Measurements from ENCODE around the gene TMBIM1.

The TMBIM1 gene

DNA sequence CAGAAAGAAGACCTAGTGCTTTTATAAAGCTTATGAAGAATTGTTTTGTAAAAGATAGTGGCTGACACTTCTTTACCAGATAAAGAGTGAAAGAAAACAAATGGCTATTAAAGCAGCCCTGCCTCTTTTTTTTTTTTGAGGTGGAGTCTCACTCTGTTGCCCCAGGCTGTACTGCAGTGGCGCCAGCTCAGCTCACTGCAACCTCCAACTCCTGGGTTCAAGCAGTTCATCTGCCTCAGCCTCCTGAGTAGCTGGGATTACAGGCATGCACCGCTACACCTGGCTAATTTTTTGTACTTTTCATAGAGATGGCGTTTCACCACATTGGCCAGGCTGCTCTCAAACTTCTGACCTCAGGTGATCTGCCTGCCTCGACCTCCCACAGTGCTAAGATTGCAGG lies 62.5 kb downstream of the TMBIM1 start:
- H3K14ac ChIP-seq (ENCODE audit: low read length), result no peak overlapping the region
- no peak for DNase-seq (ENCODE audit: low spot score)
- no peak overlapping the region for H3K9ac ChIP-seq (ENCODE audit: low read depth, low read length, poor library complexity)
- H3K36me3 ChIP-seq (replicated peaks in 1 of 2; ENCODE audit: control insufficient read depth in 2 of 2, insufficient read depth in 2 of 2, low read length in 2 of 2), result peaks cover 20 to 94% of the 10 kb centered on the region in 2 donors
- H2BK15ac ChIP-seq (ENCODE audit: low read length), result no peak overlapping the region
- no peak overlapping the region for H2BK5ac ChIP-seq (ENCODE audit: low read length)
- no peak overlapping the region for H3K4me2 ChIP-seq (ENCODE audit: insufficient read depth, low read length, poor library complexity, severe bottlenecking)
- no peak overlapping the region for H4K91ac ChIP-seq (ENCODE audit: low read depth, low read length, poor library complexity)
- H3K18ac ChIP-seq (ENCODE audit: low read length), result no peak overlapping the region
- H3K9me3 ChIP-seq (replicated peaks in 1 of 2; ENCODE audit: control insufficient read depth in 2 of 2, insufficient read depth in 1 of 2, low read depth in 1 of 2, low read length in 2 of 2), result peaks cover 0 to 9% of the 10 kb centered on the region in 2 donors
- H3K4ac ChIP-seq (ENCODE audit: low read length), result no peak overlapping the region
- no peak overlapping the region for H3K4me3 ChIP-seq (ENCODE audit: low read length in 2 of 2)
- no peak overlapping the region for H2BK120ac ChIP-seq (ENCODE audit: low read depth, low read length)
- no peaks in the 10 kb centered on the region for H3K27me3 ChIP-seq (ENCODE audit: control insufficient read depth in 3 of 3, insufficient read depth in 3 of 3, low read depth in 1 of 3, low read length in 3 of 3)
- H2BK12ac ChIP-seq (ENCODE audit: low read length), result no peak overlapping the region
- no peak overlapping the region for H2AFZ ChIP-seq (ENCODE audit: low read length)
- no peak overlapping the region for H3K23ac ChIP-seq (ENCODE audit: low read depth, low read length, poor library complexity)
- H3K27ac ChIP-seq (replicated peaks; ENCODE audit: low read length), result no peak overlapping the region
- H3K79me1 ChIP-seq (ENCODE audit: low read depth, low read length), result peaks cover 4% of the 10 kb centered on the region
- H4K8ac ChIP-seq (ENCODE audit: low read depth, low read length), result no peak overlapping the region
- WGBS, 2 donors (ENCODE audit: extremely low coverage in 2 of 2, insufficient read length in 2 of 2, insufficient replicate concordance in 1 of 2), result no CpG with 5 or more reads among the region's 4 CpGs
- H3K4me1 ChIP-seq (ENCODE audit: control insufficient read depth in 2 of 2, insufficient read depth in 1 of 2, low read depth in 1 of 2, low read length in 2 of 2), result no peaks in the 10 kb centered on the region
- H2AK5ac ChIP-seq (ENCODE audit: low read depth, low read length), result no peak overlapping the region

DNA sequence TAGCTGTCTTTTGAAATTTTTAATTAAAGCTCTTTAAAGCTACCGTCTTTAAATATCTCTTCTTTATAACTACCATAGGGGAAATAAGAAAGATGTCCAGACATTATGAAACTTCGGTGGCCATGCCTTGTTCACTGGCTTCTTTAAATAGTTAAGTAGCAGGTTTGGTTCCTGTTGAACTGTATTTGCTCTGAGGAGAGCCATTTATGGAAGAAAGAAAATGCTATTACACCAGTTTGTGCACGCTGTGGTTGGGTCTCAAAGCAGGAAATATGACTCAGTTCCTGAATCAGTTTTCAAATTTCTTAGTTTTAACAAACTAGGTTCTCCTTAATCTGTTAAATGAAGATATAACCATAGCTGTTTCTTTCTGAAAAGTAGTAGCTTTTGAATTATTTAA lies 63.1 kb downstream of the TMBIM1 start:
- no peak for DNase-seq (ENCODE audit: low spot score)
- H3K4me1 ChIP-seq (ENCODE audit: control insufficient read depth in 2 of 2, insufficient read depth in 1 of 2, low read depth in 1 of 2, low read length in 2 of 2), result no peaks in the 10 kb centered on the region
- H2BK120ac ChIP-seq (ENCODE audit: low read depth, low read length), result no peak overlapping the region
- H2BK12ac ChIP-seq (ENCODE audit: low read length), result no peak overlapping the region
- no peak overlapping the region for H3K9ac ChIP-seq (ENCODE audit: low read depth, low read length, poor library complexity)
- peaks cover 20 to 94% of the 10 kb centered on the region in 2 donors for H3K36me3 ChIP-seq (replicated peaks in 1 of 2; ENCODE audit: control insufficient read depth in 2 of 2, insufficient read depth in 2 of 2, low read length in 2 of 2)
- no CpG with 5 or more reads among the region's 3 CpGs for WGBS, 2 donors (ENCODE audit: extremely low coverage in 2 of 2, insufficient read length in 2 of 2, insufficient replicate concordance in 1 of 2)
- no peak overlapping the region for H3K14ac ChIP-seq (ENCODE audit: low read length)
- no peak overlapping the region for H2BK5ac ChIP-seq (ENCODE audit: low read length)
- no peak overlapping the region for H4K91ac ChIP-seq (ENCODE audit: low read depth, low read length, poor library complexity)
- peaks cover 0 to 9% of the 10 kb centered on the region in 2 donors for H3K9me3 ChIP-seq (replicated peaks in 1 of 2; ENCODE audit: control insufficient read depth in 2 of 2, insufficient read depth in 1 of 2, low read depth in 1 of 2, low read length in 2 of 2)
- no peak overlapping the region for H3K4me2 ChIP-seq (ENCODE audit: insufficient read depth, low read length, poor library complexity, severe bottlenecking)
- no peak overlapping the region for H3K27ac ChIP-seq (replicated peaks; ENCODE audit: low read length)
- no peak overlapping the region for H3K23ac ChIP-seq (ENCODE audit: low read depth, low read length, poor library complexity)
- no peak overlapping the region for H3K4ac ChIP-seq (ENCODE audit: low read length)
- H3K18ac ChIP-seq (ENCODE audit: low read length), result no peak overlapping the region
- H2AFZ ChIP-seq (ENCODE audit: low read length), result no peak overlapping the region
- H3K4me3 ChIP-seq (ENCODE audit: low read length in 2 of 2), result no peak overlapping the region
- no peak overlapping the region for H2AK5ac ChIP-seq (ENCODE audit: low read depth, low read length)
- peaks cover 4% of the 10 kb centered on the region for H3K79me1 ChIP-seq (ENCODE audit: low read depth, low read length)
- no peak overlapping the region for H4K8ac ChIP-seq (ENCODE audit: low read depth, low read length)
- H2BK15ac ChIP-seq (ENCODE audit: low read length), result no peak overlapping the region
- H3K27me3 ChIP-seq (ENCODE audit: control insufficient read depth in 3 of 3, insufficient read depth in 3 of 3, low read depth in 1 of 3, low read length in 3 of 3), result no peaks in the 10 kb centered on the region

DNA sequence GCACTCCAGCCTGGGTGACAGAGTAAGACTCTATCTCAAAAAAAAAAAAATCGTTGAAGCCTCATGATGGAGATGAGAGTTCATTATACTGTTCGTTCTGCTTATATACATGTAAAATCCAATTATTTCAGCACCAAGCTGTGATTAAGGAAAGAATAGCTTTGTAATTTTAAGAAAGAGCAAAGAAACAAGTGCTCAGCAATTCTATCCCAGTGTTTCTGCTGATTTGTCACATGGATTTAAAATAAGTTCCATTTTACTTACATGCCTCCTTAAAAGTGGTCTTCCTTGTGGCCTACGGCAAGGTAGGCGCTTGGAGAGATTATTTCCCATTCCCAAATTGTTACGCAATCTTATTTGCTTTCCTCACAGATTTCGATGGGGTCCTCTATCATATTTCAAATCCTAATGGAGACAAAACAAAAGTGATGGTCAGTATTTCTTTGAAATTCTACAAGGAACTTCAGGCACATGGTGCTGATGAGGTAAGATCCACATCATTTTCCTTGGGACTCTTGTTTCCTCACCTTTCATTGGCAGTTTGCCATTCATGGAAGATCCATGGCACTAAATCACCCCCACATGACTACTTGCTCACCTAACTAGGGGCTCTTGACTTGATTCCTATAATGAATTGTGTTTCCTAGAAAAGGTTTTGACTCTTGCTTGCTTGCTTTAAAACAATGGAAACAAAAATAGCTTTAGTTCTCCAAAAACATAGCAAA lies 63.8 kb downstream of the TMBIM1 start:
- no peak overlapping the region for H2AK5ac ChIP-seq (ENCODE audit: low read depth, low read length)
- H3K23ac ChIP-seq (ENCODE audit: low read depth, low read length, poor library complexity), result no peak overlapping the region
- H3K9ac ChIP-seq (ENCODE audit: low read depth, low read length, poor library complexity), result no peak overlapping the region
- H3K4ac ChIP-seq (ENCODE audit: low read length), result no peak overlapping the region
- H2BK15ac ChIP-seq (ENCODE audit: low read length), result no peak overlapping the region
- no peak overlapping the region for H2AFZ ChIP-seq (ENCODE audit: low read length)
- no peaks in the 10 kb centered on the region for H3K4me1 ChIP-seq (ENCODE audit: control insufficient read depth in 2 of 2, insufficient read depth in 1 of 2, low read depth in 1 of 2, low read length in 2 of 2)
- H2BK120ac ChIP-seq (ENCODE audit: low read depth, low read length), result no peak overlapping the region
- no peak overlapping the region for H3K27ac ChIP-seq (replicated peaks; ENCODE audit: low read length)
- H3K9me3 ChIP-seq (replicated peaks in 1 of 2; ENCODE audit: control insufficient read depth in 2 of 2, insufficient read depth in 1 of 2, low read depth in 1 of 2, low read length in 2 of 2), result peaks cover 0 to 9% of the 10 kb centered on the region in 2 donors
- peaks cover 20 to 94% of the 10 kb centered on the region in 2 donors for H3K36me3 ChIP-seq (replicated peaks in 1 of 2; ENCODE audit: control insufficient read depth in 2 of 2, insufficient read depth in 2 of 2, low read length in 2 of 2)
- H3K79me1 ChIP-seq (ENCODE audit: low read depth, low read length), result peaks cover 4% of the 10 kb centered on the region
- no peak overlapping the region for H4K91ac ChIP-seq (ENCODE audit: low read depth, low read length, poor library complexity)
- H3K4me3 ChIP-seq (ENCODE audit: low read length in 2 of 2), result no peak overlapping the region
- H2BK12ac ChIP-seq (ENCODE audit: low read length), result no peak overlapping the region
- no peak for DNase-seq (ENCODE audit: low spot score)
- no peak overlapping the region for H3K18ac ChIP-seq (ENCODE audit: low read length)
- no peaks in the 10 kb centered on the region for H3K27me3 ChIP-seq (ENCODE audit: control insufficient read depth in 3 of 3, insufficient read depth in 3 of 3, low read depth in 1 of 3, low read length in 3 of 3)
- no peak overlapping the region for H2BK5ac ChIP-seq (ENCODE audit: low read length)
- H3K14ac ChIP-seq (ENCODE audit: low read length), result no peak overlapping the region
- H3K4me2 ChIP-seq (ENCODE audit: insufficient read depth, low read length, poor library complexity, severe bottlenecking), result no peak overlapping the region
- H4K8ac ChIP-seq (ENCODE audit: low read depth, low read length), result no peak overlapping the region
- no CpG with 5 or more reads among the region's 6 CpGs for WGBS, 2 donors (ENCODE audit: extremely low coverage in 2 of 2, insufficient read length in 2 of 2, insufficient replicate concordance in 1 of 2)

DNA sequence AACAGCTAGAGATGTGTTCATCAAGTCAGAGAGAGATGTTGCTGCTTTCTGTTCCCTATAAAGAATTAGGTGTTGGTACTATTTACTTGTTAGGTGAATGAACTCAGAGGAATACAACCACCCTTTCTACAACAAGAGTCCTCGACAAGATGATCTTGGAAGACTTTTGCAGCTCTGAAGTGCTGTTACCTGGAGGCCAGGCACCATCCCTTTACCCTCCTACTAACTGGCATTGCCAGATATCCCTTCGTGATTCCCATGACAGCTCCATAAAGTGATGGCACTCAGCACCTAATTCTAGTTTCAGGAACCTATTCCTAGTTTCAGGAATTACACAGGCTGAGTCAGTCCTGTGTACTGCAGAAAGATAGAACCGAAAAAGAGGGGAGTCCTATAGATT lies 65.4 kb downstream of the TMBIM1 start:
- no CpG with 5 or more reads among the region's 3 CpGs for WGBS, 2 donors (ENCODE audit: extremely low coverage in 2 of 2, insufficient read length in 2 of 2, insufficient replicate concordance in 1 of 2)
- H2AK5ac ChIP-seq (ENCODE audit: low read depth, low read length), result no peak overlapping the region
- H3K4me3 ChIP-seq (ENCODE audit: low read length in 2 of 2), result no peak overlapping the region
- H3K27ac ChIP-seq (replicated peaks; ENCODE audit: low read length), result no peak overlapping the region
- no peaks in the 10 kb centered on the region for H3K4me1 ChIP-seq (ENCODE audit: control insufficient read depth in 2 of 2, insufficient read depth in 1 of 2, low read depth in 1 of 2, low read length in 2 of 2)
- no peak overlapping the region for H3K23ac ChIP-seq (ENCODE audit: low read depth, low read length, poor library complexity)
- H2BK5ac ChIP-seq (ENCODE audit: low read length), result no peak overlapping the region
- H3K18ac ChIP-seq (ENCODE audit: low read length), result no peak overlapping the region
- H2BK15ac ChIP-seq (ENCODE audit: low read length), result no peak overlapping the region
- no peak overlapping the region for H3K14ac ChIP-seq (ENCODE audit: low read length)
- no peak overlapping the region for H2BK12ac ChIP-seq (ENCODE audit: low read length)
- peaks cover 0 to 2% (median 0%) of the 10 kb centered on the region in 3 experiments for H3K27me3 ChIP-seq (ENCODE audit: control insufficient read depth in 3 of 3, insufficient read depth in 3 of 3, low read depth in 1 of 3, low read length in 3 of 3)
- no peak overlapping the region for H2BK120ac ChIP-seq (ENCODE audit: low read depth, low read length)
- H3K4ac ChIP-seq (ENCODE audit: low read length), result no peak overlapping the region
- H3K79me1 ChIP-seq (ENCODE audit: low read depth, low read length), result peaks cover 2% of the 10 kb centered on the region
- H4K91ac ChIP-seq (ENCODE audit: low read depth, low read length, poor library complexity), result no peak overlapping the region
- H4K8ac ChIP-seq (ENCODE audit: low read depth, low read length), result no peak overlapping the region
- peaks cover 0 to 9% of the 10 kb centered on the region in 2 donors for H3K9me3 ChIP-seq (replicated peaks in 1 of 2; ENCODE audit: control insufficient read depth in 2 of 2, insufficient read depth in 1 of 2, low read depth in 1 of 2, low read length in 2 of 2)
- no peak for DNase-seq (ENCODE audit: low spot score)
- no peak overlapping the region for H3K9ac ChIP-seq (ENCODE audit: low read depth, low read length, poor library complexity)
- H2AFZ ChIP-seq (ENCODE audit: low read length), result no peak overlapping the region
- H3K36me3 ChIP-seq (replicated peaks in 1 of 2; ENCODE audit: control insufficient read depth in 2 of 2, insufficient read depth in 2 of 2, low read length in 2 of 2), result peaks cover 19 to 95% of the 10 kb centered on the region in 2 donors
- no peak overlapping the region for H3K4me2 ChIP-seq (ENCODE audit: insufficient read depth, low read length, poor library complexity, severe bottlenecking)
